GM18499 (cell line): ENCODE measurements around the gene RAB4B.
A peak's percentile ranks its signal among the peaks of the same experiment; 100 is the strongest.
"Not testable (repeated sequence)": the region's sequence is repeated elsewhere in the genome, so short reads cannot be mapped to it uniquely, and the experiment has no call there.

Experiments
- ATAC-seq: cut with Tn5 transposase; IDR thresholded peaks from one replicate; pipeline ENCODE4 v1.9.1; 2021; ENCODE audit warnings: moderate number of reproducible peaks; ENCODE audit not compliant: insufficient read depth, unreplicated experiment

The RAB4B gene

DNA sequence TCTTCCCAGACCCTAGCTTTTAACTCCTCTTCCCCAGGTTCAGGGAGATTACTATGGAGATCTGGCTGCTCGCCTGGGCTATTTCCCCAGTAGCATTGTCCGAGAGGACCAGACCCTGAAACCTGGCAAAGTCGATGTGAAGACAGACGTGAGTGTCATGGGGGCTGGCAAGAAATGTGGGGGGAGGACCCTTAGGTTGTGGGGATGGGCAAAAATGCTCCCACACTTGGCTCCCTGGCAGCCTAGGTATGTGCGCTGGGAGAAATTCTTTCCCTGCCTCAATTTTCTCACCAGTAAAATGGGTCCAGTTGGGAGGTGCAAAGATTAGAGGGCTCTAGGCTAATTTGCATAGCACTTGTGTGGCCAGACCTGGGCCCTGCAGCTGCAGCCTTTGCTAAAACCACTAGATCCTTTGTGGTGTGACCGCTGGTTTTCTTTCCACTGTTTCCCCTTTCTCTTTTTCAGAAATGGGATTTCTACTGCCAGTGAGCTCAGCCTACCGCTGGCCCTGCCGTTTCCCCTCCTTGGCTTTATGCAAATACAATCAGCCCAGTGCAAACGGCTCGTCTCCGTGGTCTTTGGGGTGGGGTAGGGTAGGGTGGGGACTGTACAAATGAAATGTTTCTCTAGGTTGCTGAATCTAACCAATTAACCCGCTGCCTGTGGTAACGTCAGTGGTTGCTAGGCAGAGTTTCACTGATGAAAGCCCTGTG, 959 bp upstream of the RAB4B start:
- ATAC-seq: peak; percentile 54

DNA sequence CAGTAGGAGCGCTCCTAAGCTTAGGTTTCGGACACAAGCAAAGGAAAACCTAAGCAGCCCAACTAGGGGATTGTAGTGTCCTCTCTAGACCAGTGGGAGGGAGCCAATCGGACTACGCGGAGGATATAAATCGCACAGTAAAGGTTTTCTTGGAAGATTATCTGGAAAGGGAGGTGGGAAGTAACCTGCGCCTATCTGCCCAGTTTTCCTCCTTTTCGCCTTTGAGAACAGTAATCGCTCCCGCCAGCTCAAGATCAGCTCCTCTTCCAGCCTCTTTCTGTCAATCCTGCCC, 456 bp upstream of the RAB4B start:
- no peak for ATAC-seq

DNA sequence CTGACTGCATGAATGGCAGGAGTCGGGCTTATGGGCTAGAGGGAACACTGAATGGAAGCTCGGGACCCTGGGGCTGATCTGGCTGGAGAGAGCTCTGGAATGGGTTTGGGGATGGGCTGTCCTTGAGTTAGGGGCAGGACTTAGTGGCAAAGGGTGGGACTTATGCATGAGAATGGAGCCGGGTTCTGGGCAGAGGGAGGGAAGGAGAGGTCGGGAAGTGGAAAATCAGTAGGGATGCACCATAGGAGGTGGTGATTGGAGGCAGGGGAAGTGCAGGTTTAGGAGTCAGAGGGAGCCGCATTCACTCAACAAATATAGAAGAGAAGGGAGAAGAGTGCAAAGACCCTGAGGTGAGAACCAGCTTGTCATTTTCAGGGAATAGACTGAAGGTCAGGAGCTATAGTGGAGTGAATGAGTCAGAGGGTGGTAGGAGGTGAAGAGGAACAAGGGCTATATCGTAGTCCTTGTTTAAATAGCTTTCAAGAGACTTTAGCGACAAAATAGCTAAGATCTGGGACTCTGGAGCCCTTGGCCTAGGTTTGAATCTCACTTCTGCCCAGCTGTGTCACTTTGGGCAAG, 748 bp downstream of the RAB4B start:
- no peak for ATAC-seq

DNA sequence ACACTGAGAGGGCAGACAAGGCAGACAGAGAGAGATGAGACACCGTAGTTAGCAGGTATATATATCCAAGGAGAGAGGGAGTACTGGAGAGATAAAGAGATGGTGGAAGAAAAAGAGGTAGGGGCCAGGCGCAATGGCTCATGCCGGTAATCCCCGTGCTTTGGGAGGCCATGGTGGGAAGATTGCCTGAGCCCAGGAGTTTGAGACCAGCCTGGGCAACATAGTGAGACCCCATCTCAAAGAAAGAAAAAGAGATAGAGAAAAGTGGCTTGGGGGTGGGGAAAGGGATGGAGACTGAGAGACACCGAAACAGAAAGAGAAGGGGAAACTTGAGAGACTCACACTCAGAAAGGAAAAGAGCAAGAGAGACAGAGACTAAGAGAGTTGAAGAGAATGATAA, 2.5 kb downstream of the RAB4B start:
- ATAC-seq: no peak

DNA sequence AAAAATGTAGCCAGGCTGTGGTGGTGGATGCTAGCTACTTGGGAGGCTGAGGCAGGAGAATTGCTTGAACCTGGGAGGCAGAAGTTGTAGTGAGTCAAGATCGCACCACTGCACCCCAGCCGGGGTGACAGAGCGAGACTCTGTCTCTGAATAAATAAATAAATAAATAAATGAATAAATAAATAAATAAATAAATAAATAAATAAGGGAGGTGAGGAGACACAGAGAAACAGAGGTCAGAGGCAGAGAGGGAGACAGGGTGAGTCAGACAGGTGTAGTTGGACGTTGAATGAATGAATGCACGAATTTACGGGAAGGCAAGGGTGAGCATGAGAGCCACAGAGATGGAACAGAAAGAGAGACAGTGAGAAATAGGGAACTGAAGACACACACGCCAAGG, 3.1 kb downstream of the RAB4B start:
- no peak for ATAC-seq

DNA sequence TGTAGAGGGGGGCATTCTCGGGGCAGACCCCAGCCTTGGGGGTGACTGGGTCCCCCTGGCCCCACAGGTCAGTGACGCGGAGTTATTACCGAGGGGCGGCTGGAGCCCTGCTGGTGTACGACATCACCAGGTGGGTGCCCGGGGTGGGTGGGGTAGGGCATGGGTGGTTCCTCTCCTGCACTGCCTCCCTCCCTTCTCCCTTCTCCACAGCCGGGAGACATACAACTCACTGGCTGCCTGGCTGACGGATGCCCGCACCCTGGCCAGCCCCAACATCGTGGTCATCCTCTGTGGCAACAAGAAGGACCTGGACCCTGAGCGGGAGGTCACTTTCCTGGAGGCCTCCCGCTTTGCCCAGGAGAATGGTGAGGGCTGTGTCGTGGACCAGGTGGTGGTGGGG, 5.7 kb downstream of the RAB4B start:
- no peak for ATAC-seq

DNA sequence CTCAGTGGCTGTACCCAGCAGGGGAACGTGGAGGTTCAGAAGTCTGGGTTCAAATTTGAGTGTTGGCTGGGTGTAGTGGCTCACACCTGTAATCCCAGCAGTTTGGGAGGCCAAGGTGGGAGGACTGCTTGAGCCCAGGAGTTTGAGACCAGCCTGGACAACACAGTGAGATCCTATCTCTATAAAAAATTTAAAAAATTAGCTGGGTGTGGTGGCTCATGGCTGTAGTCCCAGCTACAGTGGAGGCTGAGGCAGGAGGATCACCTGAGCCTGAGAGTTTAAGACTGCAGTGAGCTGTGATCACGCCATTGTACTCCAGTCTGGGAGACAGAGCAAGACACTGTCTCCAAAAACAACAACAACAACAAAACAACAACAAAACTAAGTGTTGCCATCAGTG, 6.1 kb downstream of the RAB4B start:
- ATAC-seq: not testable (repeated sequence)

DNA sequence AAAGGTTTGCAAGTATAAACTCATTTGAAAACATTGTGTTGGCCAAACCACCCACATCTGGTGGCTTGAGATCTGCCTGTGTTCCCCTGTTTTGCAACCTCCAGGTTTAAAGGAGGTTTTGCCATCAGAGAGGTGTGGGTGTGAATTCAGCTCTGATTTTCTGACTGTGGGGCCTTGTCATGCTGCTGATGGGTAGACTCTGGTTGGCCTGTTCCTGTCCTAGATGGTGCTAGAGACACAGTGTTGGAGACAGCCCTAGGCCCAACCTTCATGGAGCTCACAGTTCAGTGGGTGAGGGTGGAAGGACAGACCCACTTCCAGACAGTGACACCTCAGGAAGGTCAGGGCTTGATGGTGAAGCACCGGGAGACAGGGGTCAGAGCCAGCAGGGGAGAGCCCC, 7.5 kb downstream of the RAB4B start:
- ATAC-seq: no peak

DNA sequence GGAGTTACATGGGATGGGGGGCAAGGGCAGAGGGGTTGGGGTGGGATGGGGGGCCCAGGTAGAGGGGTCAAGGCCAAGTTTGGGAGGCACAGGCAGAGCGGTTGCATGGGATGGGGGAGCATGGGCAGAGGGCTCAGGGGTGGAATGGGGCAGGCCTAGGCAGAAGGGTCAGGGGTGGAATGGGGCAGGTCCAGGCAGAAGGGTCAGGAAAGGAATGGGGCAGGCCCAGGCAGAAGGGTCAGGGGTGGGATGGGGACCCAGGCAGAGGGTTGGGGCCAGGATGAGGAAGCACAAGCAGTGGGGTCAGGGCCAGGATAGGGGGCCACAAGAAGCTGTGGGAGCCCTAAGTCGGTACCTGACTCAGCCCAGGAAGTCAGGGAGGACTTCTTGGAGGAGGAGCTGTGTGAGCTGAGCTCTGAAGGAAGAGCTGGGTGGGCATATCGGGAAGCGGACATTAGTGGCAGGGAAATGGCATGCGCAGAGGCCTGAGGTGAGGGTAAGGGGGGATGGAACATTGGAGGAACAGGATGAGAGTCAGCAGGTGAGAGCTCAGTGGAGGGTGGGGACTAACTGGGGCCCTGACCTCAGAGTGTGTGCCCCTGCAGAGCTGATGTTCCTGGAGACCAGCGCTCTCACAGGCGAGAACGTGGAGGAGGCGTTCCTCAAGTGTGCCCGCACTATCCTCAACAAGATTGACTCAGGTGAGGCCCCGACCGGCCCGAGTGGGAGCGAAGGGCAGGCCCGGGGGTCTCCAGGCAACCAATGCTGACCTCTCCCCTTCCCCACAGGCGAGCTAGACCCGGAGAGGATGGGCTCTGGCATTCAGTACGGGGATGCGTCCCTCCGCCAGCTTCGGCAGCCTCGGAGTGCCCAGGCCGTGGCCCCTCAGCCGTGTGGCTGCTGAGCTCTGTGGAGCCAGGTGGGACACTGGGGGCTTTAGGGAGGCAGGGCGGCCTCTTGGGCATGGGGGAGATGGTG, 8.3 kb downstream of the RAB4B start:
- no peak for ATAC-seq

DNA sequence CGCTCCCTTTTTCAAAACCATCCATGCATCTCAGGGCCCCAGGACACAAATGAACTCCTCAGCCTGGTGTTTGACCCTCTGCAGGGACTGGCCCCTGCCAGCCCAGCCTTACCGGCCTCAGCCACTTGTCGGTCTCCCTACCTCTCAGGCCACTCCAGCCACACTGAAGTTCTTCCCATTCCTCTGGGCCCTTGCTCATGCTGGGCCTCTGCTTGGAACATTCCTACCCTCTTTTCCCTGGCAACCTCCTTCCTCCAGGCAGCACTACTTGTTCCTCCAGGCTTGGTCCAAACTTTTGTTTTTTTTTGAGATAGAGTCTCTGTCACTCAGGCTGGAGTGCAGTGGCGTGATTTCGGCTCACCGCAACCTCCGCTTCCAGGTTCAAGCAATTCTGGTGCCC, 13.3 kb downstream of the RAB4B start:
- no peak for ATAC-seq

DNA sequence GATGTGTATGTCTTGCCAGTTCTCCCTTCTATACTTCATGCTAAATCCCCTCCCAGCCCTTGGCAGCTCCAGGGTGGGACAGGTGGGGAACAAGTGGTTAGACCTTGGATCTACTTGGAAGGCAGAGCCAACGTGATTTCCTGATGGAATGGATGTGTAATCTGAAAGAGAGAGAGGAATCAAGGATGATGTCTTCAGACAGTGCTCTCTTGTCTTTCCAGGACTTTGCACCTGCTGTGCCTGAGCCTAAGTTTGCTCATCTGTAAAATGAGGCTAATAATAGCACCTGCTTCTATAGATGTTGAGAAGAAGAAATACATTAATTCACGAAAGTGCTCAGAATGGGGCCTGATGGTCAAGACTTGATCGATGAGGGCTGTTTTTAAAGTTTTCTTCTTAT, 13.9 kb downstream of the RAB4B start:
- no peak for ATAC-seq

DNA sequence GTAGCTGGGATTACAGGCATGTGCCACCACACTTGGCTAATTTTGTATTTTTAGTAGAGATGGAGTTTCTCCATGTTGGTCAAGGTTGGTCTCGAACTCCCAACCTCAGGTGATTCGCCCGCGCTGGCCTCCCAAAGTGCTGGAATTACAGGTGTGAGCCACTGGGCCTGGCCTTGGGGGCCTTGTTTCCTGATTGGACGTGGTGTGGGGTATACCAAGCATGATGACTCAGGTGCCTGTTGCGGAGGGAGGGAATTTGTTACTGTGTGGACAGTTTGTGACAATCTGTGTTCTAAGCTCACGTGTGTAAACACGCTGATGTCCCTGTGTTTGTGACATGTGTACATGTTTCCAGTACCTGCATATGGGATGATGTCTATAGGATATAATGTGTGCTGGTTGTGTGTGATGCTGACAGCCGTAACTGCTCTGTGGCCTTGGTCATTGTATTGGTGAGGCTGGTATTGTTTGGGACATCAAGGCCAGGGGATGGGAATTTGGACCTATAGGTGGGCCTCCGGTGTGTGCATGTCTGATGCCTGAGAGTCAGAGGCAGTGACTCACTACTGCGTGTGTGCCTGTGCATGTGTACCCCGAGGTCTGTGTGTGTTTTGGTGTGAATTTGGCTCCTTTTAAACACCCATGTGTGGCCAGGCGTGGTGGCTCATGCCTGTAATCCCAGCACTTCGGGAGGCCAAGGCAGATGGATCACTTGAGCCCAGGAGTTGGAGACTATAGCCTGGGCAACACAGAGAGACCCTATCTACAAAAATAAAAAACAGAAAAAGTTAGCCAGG, 19.3 kb downstream of the RAB4B start:
- ATAC-seq: no peak

DNA sequence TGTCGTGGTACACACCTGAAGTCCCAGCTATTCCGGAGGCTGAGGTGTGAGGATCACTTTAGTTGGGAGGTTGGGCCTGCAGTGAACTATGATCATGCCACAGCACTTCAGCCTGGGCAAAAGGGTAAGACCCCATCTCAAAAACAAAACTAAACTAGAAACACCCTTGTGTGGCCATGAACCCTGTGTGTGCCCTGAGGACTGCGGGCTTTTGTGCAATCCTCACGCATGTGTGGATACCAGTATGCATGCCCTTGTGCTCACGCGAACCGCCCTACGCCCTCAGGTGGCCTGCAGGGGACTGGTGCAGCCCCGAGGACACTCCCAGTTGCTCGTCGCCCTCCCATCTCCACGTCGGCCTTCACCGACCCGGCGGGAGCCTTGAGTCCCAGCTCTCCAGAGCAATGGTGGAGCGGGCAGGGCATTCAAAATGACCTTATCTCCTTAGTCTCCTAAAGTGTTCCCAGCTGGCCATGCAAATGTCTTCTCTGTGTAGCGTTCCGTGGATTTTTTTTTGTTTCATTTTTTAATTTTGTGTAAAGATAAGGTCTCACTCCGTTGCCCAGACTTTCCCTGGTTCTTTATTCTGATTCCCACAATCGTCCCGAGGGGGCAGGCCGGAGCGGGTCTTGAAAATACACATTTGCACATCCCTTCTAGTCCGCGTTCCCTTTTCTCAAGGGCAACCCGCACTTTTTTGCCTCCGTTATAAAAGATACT, 20.1 kb downstream of the RAB4B start:
- no peak for ATAC-seq

DNA sequence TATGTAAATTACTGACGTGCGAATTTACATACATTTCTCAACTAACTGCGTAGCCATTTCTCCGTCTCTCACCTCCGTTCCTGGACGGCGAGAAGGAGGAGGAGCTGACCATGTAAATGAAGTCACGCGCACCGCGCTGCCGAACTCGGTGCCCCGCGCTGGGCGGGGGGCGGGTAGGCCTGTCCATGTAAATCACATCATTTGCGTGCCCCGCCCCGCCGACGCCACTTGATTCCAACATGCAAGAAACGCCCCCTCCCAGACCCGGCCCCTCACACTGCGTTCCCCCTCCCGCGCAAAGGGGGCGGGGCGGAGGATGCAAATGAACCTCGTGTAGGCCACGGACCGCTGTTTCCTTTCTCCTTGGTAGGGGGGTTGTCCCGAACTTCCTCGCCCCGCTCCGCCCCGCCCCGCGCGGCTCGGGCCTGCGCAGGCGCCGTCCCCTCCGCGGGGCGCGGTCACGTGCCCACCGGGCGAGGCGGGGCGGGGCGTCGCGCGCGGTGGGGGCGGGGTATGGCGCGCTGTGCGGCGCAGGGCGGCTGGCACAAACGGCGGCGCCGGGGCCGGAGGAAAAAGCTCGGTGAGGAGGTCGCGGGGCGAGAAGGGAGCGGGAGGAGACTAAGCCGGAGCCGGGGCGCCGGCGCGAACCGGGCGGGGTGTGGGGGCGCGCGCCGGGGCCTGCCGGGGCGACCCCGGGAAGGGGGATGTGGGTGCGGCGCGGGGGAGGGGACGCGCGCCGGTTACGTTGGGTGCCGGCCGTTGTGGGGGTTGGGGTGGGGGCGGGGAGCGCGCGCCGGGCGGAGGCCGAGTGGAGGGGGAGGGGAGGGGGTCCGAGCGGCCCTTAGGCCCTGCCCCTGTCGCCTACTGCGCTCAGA, 20.9 kb downstream of the RAB4B start, which contains the start of gene EGLN2:
Gene EGLN2 (plus strand): TSS at position 509 of the 875 bp plus-strand sequence. CDS start 1,382 bp downstream, outside the sequence.
- peak; percentile 58 for ATAC-seq

DNA sequence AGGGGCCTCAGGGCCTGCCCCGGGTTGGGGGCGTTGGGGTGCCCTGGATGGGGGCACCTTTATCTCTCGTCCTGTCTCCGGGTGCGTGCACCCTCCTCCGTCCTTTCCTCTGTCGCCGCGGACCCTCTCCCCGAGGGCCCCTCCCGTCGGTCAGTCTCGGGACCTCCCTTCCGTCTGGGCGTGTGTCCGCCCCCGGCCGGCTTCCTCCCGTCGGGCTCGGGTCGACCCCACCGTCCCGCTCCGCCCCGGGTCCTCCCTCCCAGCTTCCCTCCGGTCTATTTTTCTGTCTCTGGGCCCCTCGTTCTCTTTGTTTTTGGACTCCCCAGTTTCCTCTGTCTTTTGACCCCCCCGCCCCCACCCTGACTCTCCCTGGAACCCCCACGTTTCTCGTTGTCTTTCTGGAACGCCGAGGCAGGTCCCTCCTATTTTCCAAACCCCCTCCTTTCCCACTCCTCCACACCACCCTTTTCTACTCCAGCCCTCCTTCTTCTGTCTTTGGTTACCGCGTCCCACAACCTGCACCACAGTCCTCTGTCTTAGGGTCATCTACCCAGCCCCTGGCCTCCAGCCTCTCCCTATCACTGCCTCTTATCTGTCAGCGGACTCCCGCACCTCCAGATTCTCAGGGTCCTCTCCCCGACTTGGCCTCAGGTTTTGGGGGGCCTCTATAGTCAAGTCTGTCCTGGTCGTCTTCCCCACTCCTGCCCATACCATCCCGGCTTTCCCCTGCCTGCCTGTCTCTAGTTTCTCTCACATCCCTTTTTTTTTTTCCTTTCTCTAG, 21.7 kb downstream of the RAB4B start:
- no peak for ATAC-seq

DNA sequence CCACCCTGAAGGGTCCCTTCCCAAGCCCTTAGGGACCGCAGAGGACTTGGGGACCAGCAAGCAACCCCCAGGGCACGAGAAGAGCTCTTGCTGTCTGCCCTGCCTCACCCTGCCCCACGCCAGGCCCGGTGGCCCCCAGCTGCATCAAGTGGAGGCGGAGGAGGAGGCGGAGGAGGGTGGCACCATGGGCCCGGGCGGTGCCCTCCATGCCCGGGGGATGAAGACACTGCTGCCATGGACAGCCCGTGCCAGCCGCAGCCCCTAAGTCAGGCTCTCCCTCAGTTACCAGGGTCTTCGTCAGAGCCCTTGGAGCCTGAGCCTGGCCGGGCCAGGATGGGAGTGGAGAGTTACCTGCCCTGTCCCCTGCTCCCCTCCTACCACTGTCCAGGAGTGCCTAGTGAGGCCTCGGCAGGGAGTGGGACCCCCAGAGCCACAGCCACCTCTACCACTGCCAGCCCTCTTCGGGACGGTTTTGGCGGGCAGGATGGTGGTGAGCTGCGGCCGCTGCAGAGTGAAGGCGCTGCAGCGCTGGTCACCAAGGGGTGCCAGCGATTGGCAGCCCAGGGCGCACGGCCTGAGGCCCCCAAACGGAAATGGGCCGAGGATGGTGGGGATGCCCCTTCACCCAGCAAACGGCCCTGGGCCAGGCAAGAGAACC, 22.4 kb downstream of the RAB4B start:
- ATAC-seq: no peak

DNA sequence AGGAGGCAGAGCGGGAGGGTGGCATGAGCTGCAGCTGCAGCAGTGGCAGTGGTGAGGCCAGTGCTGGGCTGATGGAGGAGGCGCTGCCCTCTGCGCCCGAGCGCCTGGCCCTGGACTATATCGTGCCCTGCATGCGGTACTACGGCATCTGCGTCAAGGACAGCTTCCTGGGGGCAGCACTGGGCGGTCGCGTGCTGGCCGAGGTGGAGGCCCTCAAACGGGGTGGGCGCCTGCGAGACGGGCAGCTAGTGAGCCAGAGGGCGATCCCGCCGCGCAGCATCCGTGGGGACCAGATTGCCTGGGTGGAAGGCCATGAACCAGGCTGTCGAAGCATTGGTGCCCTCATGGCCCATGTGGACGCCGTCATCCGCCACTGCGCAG, 22.9 kb downstream of the RAB4B start:
- ATAC-seq: no peak
